IMR-90 (cell line): ENCODE results near the gene RUBCN. TPM values are rescaled to one million over a fixed set of nuclear protein-coding genes. Genes with fewer than 3 reads are reported as not detected.
"Not testable (repeated sequence)": the region's sequence is repeated elsewhere in the genome, so short reads cannot be mapped to it uniquely, and the experiment has no call there.

Experiments used
- ATAC-seq: fragments of 200-7000 bp; cut with Tn5 transposase; 2 replicates; pipeline ENCODE4 v1.9.1; 2020; ENCODE audit warnings: low read depth, mild to moderate bottlenecking, moderate library complexity
- BruUV-seq: library from RNA; stranded (reverse); fragments of 400-500 nt; replicated peaks from 2 replicates; lab custom pipeline; 2021; lab: Mats Ljungman, UMichigan
- CTCF ChIA-PET: fragments of 300-600 bp; formaldehyde crosslinking; extraction: SDS; loops from one replicate; lab custom pipeline; 2021; ENCODE audit warnings: antibody characterized with exemption; lab: Yijun Ruan, JAX
- POLR2A ChIA-PET: fragments of 300-600 bp; sonication (Branson Sonifier 250); formaldehyde crosslinking; loops from one replicate; lab custom pipeline; 2022; ENCODE audit warnings: antibody characterized with exemption; ENCODE audit not compliant: unreplicated experiment; lab: Charles Lee
- DNase-seq: peaks from one replicate; pipeline ENCODE4 v3.0.0; 2013
- H2AFZ ChIP-seq: replicated peaks from 2 replicates; pipeline ENCODE3; 2013; ENCODE audit warnings: low read length, mild to moderate bottlenecking; ENCODE audit not compliant: poor library complexity
- H2AK5ac ChIP-seq: 2 replicates; pipeline ENCODE4 v1.6.1; 2013; ENCODE audit warnings: low read depth, low read length, inconsistent platforms
- H2AK9ac ChIP-seq: replicated peaks from 2 replicates; pipeline ENCODE3; 2013; ENCODE audit warnings: mild to moderate bottlenecking, low read depth, low read length, moderate library complexity; ENCODE audit not compliant: poor library complexity
- H2BK120ac ChIP-seq: 2 replicates; pipeline ENCODE4 v1.6.1; 2013; ENCODE audit warnings: low read depth, low read length, inconsistent platforms
- H2BK15ac ChIP-seq: 3 replicates; pipeline ENCODE4 v1.6.1; 2013; ENCODE audit warnings: low read depth, low read length, inconsistent platforms
- H2BK20ac ChIP-seq: 2 replicates; pipeline ENCODE4 v1.6.1; 2013; ENCODE audit warnings: low read depth, mild to moderate bottlenecking, inconsistent platforms, low read length, moderate library complexity
- H2BK5ac ChIP-seq: 2 replicates; pipeline ENCODE4 v1.6.1; 2013; ENCODE audit warnings: mild to moderate bottlenecking, low read depth, low read length, inconsistent platforms; ENCODE audit not compliant: poor library complexity, severe bottlenecking
- H3K14ac ChIP-seq: replicated peaks from 2 replicates; pipeline ENCODE4 v1.6.1; 2013; ENCODE audit warnings: low read depth, low read length, inconsistent platforms
- H3K18ac ChIP-seq: 2 replicates; pipeline ENCODE4 v1.6.1; 2013; ENCODE audit warnings: low read depth, low read length, control low read depth
- H3K23ac ChIP-seq: 2 replicates; pipeline ENCODE4 v1.6.1; 2013; ENCODE audit warnings: low read depth, low read length, inconsistent platforms
- H3K27ac ChIP-seq: 2 replicates; pipeline ENCODE4 v1.5.1; 2013; ENCODE audit warnings: mild to moderate bottlenecking, control low read depth, low read length; ENCODE audit not compliant: insufficient read depth
- H3K27me3 ChIP-seq: 2 replicates; pipeline ENCODE4 v1.6.1; 2013; ENCODE audit warnings: low read length; ENCODE audit not compliant: control insufficient read depth, insufficient read depth
- H3K36me3 ChIP-seq: 2 replicates; pipeline ENCODE4 v1.6.1; 2013; ENCODE audit warnings: low read length, mixed read lengths; ENCODE audit not compliant: control insufficient read depth, insufficient read depth
- H3K4ac ChIP-seq: 2 replicates; pipeline ENCODE4 v1.6.1; 2013; ENCODE audit warnings: low read depth, low read length, inconsistent platforms
- H3K4me1 ChIP-seq: 2 replicates; pipeline ENCODE4 v1.6.1; 2013; ENCODE audit warnings: low read length, mixed read lengths; ENCODE audit not compliant: control insufficient read depth, insufficient read depth
- H3K4me2 ChIP-seq: 2 replicates; pipeline ENCODE4 v1.6.1; 2013; ENCODE audit warnings: low read depth, mild to moderate bottlenecking, control low read depth, low read length, moderate library complexity
- H3K4me3 ChIP-seq: 2 replicates; pipeline ENCODE4 v1.5.1; 2013; ENCODE audit warnings: low read depth, mild to moderate bottlenecking, control low read depth, low read length, moderate library complexity; ENCODE audit not compliant: insufficient read depth
- H3K56ac ChIP-seq: 2 replicates; pipeline ENCODE4 v1.6.1; 2013; ENCODE audit warnings: low read length, inconsistent platforms; ENCODE audit not compliant: insufficient read depth; ENCODE audit errors: extremely low read depth
- H3K79me1 ChIP-seq, 2 experiments: 2 replicates each; pipeline ENCODE4 v1.6.1; 2013; ENCODE audit warnings: low read length in 2 of 2, inconsistent platforms in 1 of 2, low read depth in 1 of 2
- H3K9ac ChIP-seq: 2 replicates; pipeline ENCODE4 v1.6.1; 2013; ENCODE audit warnings: low read depth, low read length, control low read depth
- H3K9me1 ChIP-seq: 2 replicates; pipeline ENCODE4 v1.6.1; 2013; ENCODE audit warnings: low read length, inconsistent platforms; ENCODE audit not compliant: insufficient read depth
- H3K9me3 ChIP-seq: 2 replicates; pipeline ENCODE4 v1.6.1; 2013; ENCODE audit warnings: low read length; ENCODE audit not compliant: control insufficient read depth, insufficient read depth
- H4K20me1 ChIP-seq: 2 replicates; pipeline ENCODE4 v1.6.1; 2013; ENCODE audit warnings: low read length, inconsistent platforms; ENCODE audit not compliant: insufficient read depth
- H4K5ac ChIP-seq: 2 replicates; pipeline ENCODE4 v1.6.1; 2013; ENCODE audit warnings: mild to moderate bottlenecking, low read depth, low read length, control low read depth
- H4K8ac ChIP-seq, 2 experiments: 2 replicates each; pipeline ENCODE4 v1.6.1; 2013; ENCODE audit warnings: low read depth in 2 of 2, low read length in 2 of 2, control low read depth in 1 of 2, inconsistent platforms in 1 of 2
- H4K91ac ChIP-seq: 2 replicates; pipeline ENCODE4 v1.6.1; 2013; ENCODE audit warnings: low read depth, low read length, inconsistent platforms; ENCODE audit not compliant: insufficient read depth
- WGBS, 2 experiments: methylation state at CpG; one replicate each; pipeline versions ENCODE4 v1.1.5 to v1.1.7; 2013; ENCODE audit warnings: missing lambda C conversion rate in 2 of 2; ENCODE audit not compliant: insufficient read length in 1 of 2; ENCODE audit errors: extremely low coverage in 2 of 2; 5-methylcytosine and 5-hydroxymethylcytosine counted together
- dilution Hi-C: fragments of 300-500 bp; cut with HindIII; formaldehyde crosslinking; loops from one replicate; pipeline ENCODE4 v1.14.3; 2018; ENCODE audit warnings: low sequenced_read_pairs; ENCODE audit not compliant: unreplicated experiment
- in situ Hi-C: fragments of 300-500 bp; cut with MboI; formaldehyde crosslinking; loops from 3 replicates; pipeline ENCODE4 v1.14.3; 2019; ENCODE audit warnings: low sequenced_read_pairs, inconsistent platforms, mixed read lengths
- intact Hi-C: fragments of 100-400 bp; cut with micrococcal nuclease; formaldehyde crosslinking; loops from 2 replicates; pipeline ENCODE4 v1.10.0; 2022
- polyA plus RNA-seq, 3 experiments: library from polyadenylated mRNA; depleted of rRNA; stranded (reverse); fragments of >200 nt; gene quantifications; 2 replicates each; pipeline ENCODE4 v1.2.3, GENCODE V29; 2012; ENCODE audit warnings: low replicate concordance in 1 of 3
- total RNA-seq: library from RNA; depleted of rRNA; stranded (reverse); fragments of >200 nt; gene quantifications from 2 replicates; pipeline ENCODE4 v1.2.3, GENCODE V29; 2012

Gene RUBCN
- total and polyA plus RNA-seq, 2 of the 4 experiments (the other 2 are of a cell fraction) = 10.8 to 12.6 TPM

DNA sequence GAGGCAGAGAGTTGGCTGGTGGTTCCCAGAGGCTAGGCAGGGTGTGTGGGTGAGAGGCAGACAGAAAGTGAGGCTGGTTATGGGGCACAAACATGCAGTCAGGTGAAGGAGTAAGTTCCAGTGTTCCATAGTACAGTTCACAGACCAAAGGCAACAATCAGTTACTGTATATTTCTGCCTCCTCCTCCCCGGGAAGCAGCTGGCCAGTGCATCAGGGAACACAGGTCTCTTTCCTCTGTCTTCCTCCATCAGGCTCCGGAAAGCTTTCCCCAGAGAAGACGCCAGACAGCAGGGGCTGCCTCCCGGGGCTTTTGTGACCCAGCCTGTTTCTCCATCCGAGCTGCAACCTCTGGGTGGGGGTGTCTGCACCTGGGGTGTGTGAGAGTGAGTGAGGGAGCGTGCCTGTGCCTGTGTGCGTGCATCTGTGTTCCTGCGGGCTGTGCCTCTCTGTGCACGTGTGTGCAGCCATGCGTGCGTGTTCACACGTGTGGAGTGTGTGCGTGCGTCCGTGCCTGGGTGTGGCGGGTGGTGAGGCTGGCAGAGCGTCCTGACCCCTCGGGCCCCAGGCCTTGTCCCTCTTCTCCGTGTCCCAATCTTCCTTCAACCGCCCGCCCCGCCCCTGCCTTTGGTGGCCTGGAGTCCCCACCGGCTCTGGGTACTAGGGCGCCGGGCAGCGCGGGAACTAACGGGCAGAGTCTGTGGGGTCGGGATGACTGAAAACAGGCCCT is 72.1 kb downstream of the RUBCN start:
- H3K27me3 ChIP-seq, POLR2A ChIA-PET, CTCF ChIA-PET, H2AK9ac ChIP-seq, dilution Hi-C loops, intact Hi-C loops, H2BK15ac ChIP-seq, H4K91ac ChIP-seq, H3K27ac ChIP-seq, H2BK5ac ChIP-seq, H3K4me1 ChIP-seq, H3K79me1 ChIP-seq, H3K14ac ChIP-seq, H2AFZ ChIP-seq, H4K20me1 ChIP-seq, H3K36me3 ChIP-seq, BruUV-seq, H2BK120ac ChIP-seq, DNase-seq, H2AK5ac ChIP-seq, H2BK20ac ChIP-seq, H3K9me3 ChIP-seq, H3K18ac ChIP-seq, H3K56ac ChIP-seq, H3K4ac ChIP-seq, in situ Hi-C loops, H3K9me1 ChIP-seq, H4K5ac ChIP-seq, H3K9ac ChIP-seq, H3K23ac ChIP-seq, H4K8ac ChIP-seq: not testable (repeated sequence)
- WGBS, 2 experiments = 10% methylated on average over 6 of the region's 29 CpGs; no CpG with 5 or more reads in 1 of the 2 experiments
- Histone ChIP-seq H3K4me3 (peak overlapping the region; percentile 10; the same call in 1 of the 2 replicates), H3K4me2 (peak overlapping the region; percentile 13; the same call in 1 of the 2 replicates)
- peak; percentile 70 for ATAC-seq

DNA sequence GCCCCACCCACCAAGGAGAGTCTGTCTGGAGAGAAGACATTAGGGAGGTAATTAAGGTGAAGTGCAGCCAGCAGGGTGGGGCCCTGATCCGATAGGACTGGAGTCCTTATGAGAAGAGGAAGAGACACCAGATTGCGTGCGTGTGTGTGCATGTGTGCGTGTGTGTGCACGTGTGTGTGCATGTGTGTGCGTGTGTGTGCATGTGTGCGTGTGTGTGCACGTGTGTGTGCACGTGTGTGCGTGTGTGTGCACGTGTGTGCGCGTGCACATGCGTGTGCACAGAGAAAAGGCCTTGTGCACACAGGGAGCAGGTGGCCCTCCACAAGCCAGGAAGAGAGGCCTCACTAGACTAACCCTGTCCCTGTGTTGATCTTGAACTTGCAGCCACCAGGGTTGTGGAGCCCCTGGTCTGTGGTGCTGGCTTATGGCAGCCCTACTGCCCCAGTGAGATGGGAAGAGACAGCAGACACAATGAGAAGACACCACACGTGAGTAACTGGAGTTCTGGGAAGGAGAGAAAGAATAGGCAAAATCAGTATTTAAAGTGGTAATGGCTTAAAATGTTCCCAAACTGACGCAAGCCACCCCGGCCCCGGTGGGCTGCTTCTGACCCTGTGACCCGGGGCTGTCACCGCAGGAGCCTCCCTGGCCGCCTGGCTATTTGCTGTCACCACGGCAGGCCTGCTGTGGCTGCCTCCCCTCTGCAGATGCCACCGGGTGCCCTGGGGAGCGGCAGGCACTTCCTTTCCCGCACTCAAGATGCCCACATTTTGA is 73.2 kb downstream of the RUBCN start:
- H3K9ac ChIP-seq, H4K5ac ChIP-seq, CTCF ChIA-PET, H2BK120ac ChIP-seq, H3K4ac ChIP-seq, H3K79me1 ChIP-seq, H2BK15ac ChIP-seq, BruUV-seq, H3K4me2 ChIP-seq, H2BK20ac ChIP-seq, intact Hi-C loops, H2BK5ac ChIP-seq, H3K18ac ChIP-seq, H2AFZ ChIP-seq, H3K4me1 ChIP-seq, H3K9me1 ChIP-seq, H3K56ac ChIP-seq, H3K27ac ChIP-seq, H2AK9ac ChIP-seq, H3K27me3 ChIP-seq, H2AK5ac ChIP-seq, dilution Hi-C loops, H4K20me1 ChIP-seq, H4K91ac ChIP-seq, H3K9me3 ChIP-seq, H3K36me3 ChIP-seq, DNase-seq, ATAC-seq, in situ Hi-C loops, POLR2A ChIA-PET, H4K8ac ChIP-seq, H3K23ac ChIP-seq, H3K4me3 ChIP-seq, H3K14ac ChIP-seq: not testable (repeated sequence)
- no CpG with 5 or more reads among the region's 25 CpGs for WGBS, 2 experiments
